ENCODE results near the gene ORAI3. TPM values are rescaled to one million over a fixed set of nuclear protein-coding genes. Genes with fewer than 3 reads are reported as not detected.

Gene ORAI3
- total RNA-seq, 1 donor from 2014 or later, result 15.6 TPM

- no peak for TF ChIP-seq CTCF (IDR thresholded peaks at IDR 0.05)
- H3K4me3 Mint-ChIP-seq (ENCODE audit: unreplicated experiment), result no peak overlapping the region
- no peak overlapping the region for H3K27ac Mint-ChIP-seq (ENCODE audit: unreplicated experiment)
- no peak for DNase-seq (ENCODE audit: low spot score)
- H3K4me1 Mint-ChIP-seq (ENCODE audit: low read depth), result no peaks in the 10 kb centered on the region
- H3K9me3 Mint-ChIP-seq (ENCODE audit: low read depth), result no peaks in the 10 kb centered on the region
- H3K27me3 Mint-ChIP-seq (ENCODE audit: low read depth), result no peaks in the 10 kb centered on the region
- peaks cover 52% of the 10 kb centered on the region for H3K36me3 Mint-ChIP-seq (ENCODE audit: low read depth)
Measured at GRCh38 chr16:30971298-30971697, 22.4 kb downstream of the ORAI3 start.

GRCh38 chr16:30972872-30973271, 24.0 kb downstream of the ORAI3 start:
- DNase-seq (ENCODE audit: low spot score), result no peak
- Mint-ChIP-seq H3K4me1 (ENCODE audit: low read depth) (no peaks in the 10 kb centered on the region), H3K36me3 (ENCODE audit: low read depth) (peaks cover 43% of the 10 kb centered on the region), H3K9me3 (ENCODE audit: low read depth) (no peaks in the 10 kb centered on the region), H3K27ac (ENCODE audit: unreplicated experiment) (no peak overlapping the region), H3K4me3 (ENCODE audit: unreplicated experiment) (no peak overlapping the region), H3K27me3 (ENCODE audit: low read depth) (no peaks in the 10 kb centered on the region)
- peak; percentile 43 for TF ChIP-seq CTCF (IDR thresholded peaks at IDR 0.05)

DNA sequence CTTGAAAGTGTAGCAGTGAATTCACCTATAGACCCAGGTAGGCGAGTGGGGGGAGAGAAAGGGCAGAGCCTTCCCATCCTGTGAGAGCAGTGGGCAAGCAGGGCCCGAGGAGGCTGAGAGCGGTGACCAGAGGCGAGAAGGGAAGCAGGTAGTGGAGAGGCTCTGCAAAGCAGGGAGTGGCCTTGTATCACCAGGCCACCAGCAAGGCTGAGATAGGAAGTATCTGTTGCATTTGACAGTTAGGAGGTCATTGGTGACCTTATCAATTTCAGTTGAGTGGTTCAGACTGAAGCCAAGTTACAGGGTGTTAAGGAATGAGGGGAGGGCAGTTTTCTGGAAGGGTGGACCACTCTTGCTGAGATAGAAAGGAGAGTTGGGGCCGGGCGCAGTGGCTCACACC, 25.5 kb downstream of the ORAI3 start:
- Mint-ChIP-seq H3K9me3 (ENCODE audit: low read depth) (no peaks in the 10 kb centered on the region), H3K27me3 (ENCODE audit: low read depth) (no peaks in the 10 kb centered on the region), H3K4me1 (ENCODE audit: low read depth) (no peaks in the 10 kb centered on the region), H3K27ac (ENCODE audit: unreplicated experiment) (no peak overlapping the region), H3K4me3 (ENCODE audit: unreplicated experiment) (no peak overlapping the region), H3K36me3 (ENCODE audit: low read depth) (peaks cover 43% of the 10 kb centered on the region)
- DNase-seq (ENCODE audit: low spot score), result no peak
- no peak for TF ChIP-seq CTCF (IDR thresholded peaks at IDR 0.05)

- Mint-ChIP-seq H3K4me1 (ENCODE audit: low read depth) (no peaks in the 10 kb centered on the region), H3K27ac (ENCODE audit: unreplicated experiment) (no peak overlapping the region), H3K36me3 (ENCODE audit: low read depth) (peaks cover 40% of the 10 kb centered on the region), H3K27me3 (ENCODE audit: low read depth) (no peaks in the 10 kb centered on the region), H3K4me3 (ENCODE audit: unreplicated experiment) (no peak overlapping the region), H3K9me3 (ENCODE audit: low read depth) (no peaks in the 10 kb centered on the region)
- TF ChIP-seq CTCF (IDR thresholded peaks at IDR 0.05), result no peak
- DNase-seq (ENCODE audit: low spot score), result no peak
Measured at GRCh38 chr16:30976486-30976885, 27.6 kb downstream of the ORAI3 start.

DNA sequence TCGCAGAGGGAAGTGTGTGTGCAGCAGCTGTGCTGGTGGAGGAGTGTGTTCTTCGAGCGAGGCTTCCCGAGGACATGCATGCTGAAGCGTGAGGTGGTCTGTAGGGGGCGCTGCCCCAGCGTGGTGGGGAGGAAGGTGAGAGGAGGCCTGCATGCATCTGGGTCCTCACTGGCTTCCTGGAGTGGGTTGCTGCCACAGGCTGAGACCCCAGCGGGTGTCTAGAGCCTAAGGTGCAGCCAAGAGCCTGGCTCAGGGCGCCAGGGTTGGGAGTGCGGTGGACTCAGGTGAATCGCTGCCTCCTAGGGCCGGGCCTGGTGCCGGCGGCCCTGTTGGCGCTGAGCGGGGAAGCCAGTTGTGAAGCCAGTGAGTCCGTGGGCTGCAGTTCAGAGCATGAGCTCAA, 28.6 kb downstream of the ORAI3 start:
- peak; percentile 67 for TF ChIP-seq CTCF (IDR thresholded peaks at IDR 0.05)
- DNase-seq (ENCODE audit: low spot score), result no peak
- Mint-ChIP-seq H3K27ac (ENCODE audit: unreplicated experiment) (no peak overlapping the region), H3K4me1 (ENCODE audit: low read depth) (no peaks in the 10 kb centered on the region), H3K27me3 (ENCODE audit: low read depth) (no peaks in the 10 kb centered on the region), H3K9me3 (ENCODE audit: low read depth) (no peaks in the 10 kb centered on the region), H3K4me3 (ENCODE audit: unreplicated experiment) (no peak overlapping the region), H3K36me3 (ENCODE audit: low read depth) (peaks cover 35% of the 10 kb centered on the region)
